Neutrophil (primary cell): Measurements from ENCODE around the gene GAS6.
"Not testable (repeated sequence)": the region's sequence is repeated elsewhere in the genome, so short reads cannot be mapped to it uniquely, and the experiment has no call there.

Experiments used
- H3K27ac ChIP-seq: fragments of 200-600 bp; sonication (generic); 2 replicates; pipeline ENCODE4 v1.5.1; 2016; ENCODE audit warnings: mild to moderate bottlenecking, moderate library complexity
- H3K27me3 ChIP-seq: fragments of 200-600 bp; sonication (generic); 2 replicates; pipeline ENCODE4 v1.6.0; 2016; ENCODE audit warnings: mild to moderate bottlenecking
- H3K36me3 ChIP-seq: fragments of 200-600 bp; sonication (generic); 2 replicates; pipeline ENCODE4 v1.5.1; 2017
- H3K4me1 ChIP-seq, 2 experiments: fragments of 200-600 bp in 1 of 2; sonication (generic) in 1 of 2; 1 replicate in 1 of 2; 2 replicates in 1 of 2; pipeline versions ENCODE4 v1.5.1 to v1.6.1; 2013 to 2016; ENCODE audit warnings: low read depth in 1 of 2, low read length in 1 of 2, mild to moderate bottlenecking in 1 of 2, moderate library complexity in 1 of 2; ENCODE audit not compliant: control insufficient read depth in 1 of 2, insufficient read depth in 1 of 2
- H3K4me3 ChIP-seq, 2 experiments: fragments of 200-600 bp in 1 of 2; sonication (generic) in 1 of 2; 1 replicate in 1 of 2; 2 replicates in 1 of 2; pipeline ENCODE4 v1.5.1; 2013 to 2016; ENCODE audit warnings: low read depth in 1 of 2, low read length in 1 of 2, mild to moderate bottlenecking in 1 of 2, moderate library complexity in 1 of 2
- H3K9me3 ChIP-seq: fragments of 200-600 bp; sonication (generic); 2 replicates; pipeline ENCODE4 v1.5.1; 2016
- CTCF ChIP-seq: fragments of 200-600 bp; sonication (generic); IDR thresholded peaks from 2 replicates; pipeline ENCODE4 v1.5.1; 2016; ENCODE audit warnings: antibody characterized with exemption

Gene GAS6

DNA sequence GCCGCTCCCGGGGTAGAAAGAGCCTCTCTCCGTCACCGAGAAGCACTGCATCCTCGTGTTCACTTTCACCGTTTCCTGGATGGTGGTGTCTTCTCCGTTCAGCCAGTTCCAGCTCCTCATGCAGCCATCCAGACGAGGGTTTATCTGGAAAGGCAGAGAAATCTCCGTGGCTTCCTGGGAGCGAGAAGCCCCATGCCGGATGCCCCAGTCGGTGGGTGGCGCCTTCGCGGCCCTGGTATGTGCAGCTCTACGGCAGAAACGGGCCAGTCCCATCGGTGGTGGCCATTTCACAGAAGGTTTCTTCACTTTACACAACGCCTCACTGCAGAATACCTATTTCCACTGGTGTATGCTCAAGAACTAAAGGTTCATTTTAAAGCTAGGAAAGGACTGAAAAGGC is 36.9 kb downstream of the GAS6 start:
- no peak overlapping the region for H3K27ac ChIP-seq
- H3K4me1 ChIP-seq, result no peaks in the 10 kb centered on the region
- no peaks in the 10 kb centered on the region for H3K27me3 ChIP-seq
- H3K9me3 ChIP-seq, result no peaks in the 10 kb centered on the region
- no peak for TF ChIP-seq CTCF
- H3K4me3 ChIP-seq, result no peak overlapping the region
- no peaks in the 10 kb centered on the region for H3K36me3 ChIP-seq

- not testable (repeated sequence) for H3K9me3 ChIP-seq, H3K27ac ChIP-seq, H3K36me3 ChIP-seq, H3K4me1 ChIP-seq, H3K27me3 ChIP-seq, H3K4me3 ChIP-seq
These were observed 37.4 kb downstream of the GAS6 start for GRCh38 chr13:113826446-113826845.

GRCh38 chr13:113825841-113826240 is 38.0 kb downstream of the GAS6 start:
- Histone ChIP-seq H3K27me3 (no peaks in the 10 kb centered on the region), H3K27ac (no peak overlapping the region), H3K9me3 (no peaks in the 10 kb centered on the region), H3K4me1 (no peaks in the 10 kb centered on the region), H3K4me3 (no peak overlapping the region), H3K36me3 (no peaks in the 10 kb centered on the region)
- TF ChIP-seq CTCF, result no peak

- no peak overlapping the region for H3K27ac ChIP-seq
- H3K27me3 ChIP-seq, result no peaks in the 10 kb centered on the region
- H3K4me1 ChIP-seq, result no peaks in the 10 kb centered on the region
- H3K36me3 ChIP-seq, result no peaks in the 10 kb centered on the region
- H3K9me3 ChIP-seq, result no peaks in the 10 kb centered on the region
- no peak overlapping the region for H3K4me3 ChIP-seq
- no peak for TF ChIP-seq CTCF
These were observed 40.1 kb downstream of the GAS6 start for GRCh38 chr13:113823771-113824170.

DNA sequence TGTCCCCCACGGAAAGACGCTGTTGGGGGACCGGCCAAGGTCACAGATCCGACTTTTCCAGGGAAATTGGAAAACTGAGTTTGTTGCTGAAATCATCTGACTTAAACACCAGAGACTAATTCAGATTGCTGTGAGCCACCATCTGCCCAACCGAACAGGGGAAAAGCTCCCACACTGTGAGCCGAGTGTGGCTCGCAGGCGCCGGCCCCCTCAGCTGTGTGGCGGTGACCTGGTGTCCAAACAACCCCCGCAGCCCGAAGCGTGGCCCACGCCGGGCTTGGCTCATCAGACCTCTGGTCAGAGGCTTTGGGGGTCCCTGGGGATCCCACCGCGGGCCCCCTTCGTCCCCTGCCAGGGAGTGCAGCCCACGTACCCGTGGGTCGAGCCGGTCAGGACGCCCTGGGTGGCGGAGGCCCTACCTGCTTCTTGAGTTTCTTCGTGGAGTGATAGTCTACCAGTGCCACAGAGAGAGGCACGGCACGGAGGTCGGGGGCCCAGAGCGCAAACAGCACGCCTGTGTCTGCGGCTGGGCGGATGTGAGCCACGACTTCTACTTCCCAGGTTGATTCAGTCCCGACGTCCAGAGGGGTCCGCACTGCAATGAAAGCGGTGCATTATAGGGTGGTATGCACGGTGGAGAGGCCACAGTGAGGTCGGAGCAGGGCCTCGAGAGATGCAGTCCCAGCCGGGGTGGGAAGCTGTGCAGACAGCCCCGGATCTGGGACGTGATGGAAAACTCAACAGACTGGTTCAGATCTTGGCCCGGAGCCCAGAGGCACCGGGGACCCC is 40.7 kb downstream of the GAS6 start:
- Histone ChIP-seq H3K4me1 (no peaks in the 10 kb centered on the region), H3K36me3 (no peaks in the 10 kb centered on the region), H3K4me3 (no peak overlapping the region), H3K9me3 (no peaks in the 10 kb centered on the region), H3K27ac (no peak overlapping the region), H3K27me3 (no peaks in the 10 kb centered on the region)
- TF ChIP-seq CTCF, result no peak

DNA sequence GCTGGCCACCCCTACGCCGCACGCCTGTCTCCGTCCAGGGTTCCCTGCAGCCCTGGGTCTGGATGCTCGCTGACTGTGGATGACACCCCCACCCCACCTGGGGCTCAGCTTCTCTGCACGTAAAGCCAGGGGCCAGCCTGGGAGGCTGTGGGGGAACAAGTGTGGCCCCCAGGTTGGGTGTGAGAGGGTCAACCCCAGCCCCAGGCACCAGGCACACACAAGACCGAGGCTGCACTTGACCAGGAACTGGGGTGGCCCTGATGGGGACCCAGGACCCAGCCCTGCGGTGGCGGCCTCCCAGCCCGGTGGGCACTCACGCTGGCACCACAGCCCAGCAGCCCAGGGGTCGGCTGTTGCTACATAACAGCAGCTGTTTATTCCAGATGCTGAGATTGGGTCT is 41.6 kb downstream of the GAS6 start:
- no peak overlapping the region for H3K4me3 ChIP-seq
- no peak for TF ChIP-seq CTCF
- H3K36me3 ChIP-seq, result no peaks in the 10 kb centered on the region
- no peaks in the 10 kb centered on the region for H3K4me1 ChIP-seq
- no peaks in the 10 kb centered on the region for H3K27me3 ChIP-seq
- H3K9me3 ChIP-seq, result no peaks in the 10 kb centered on the region
- H3K27ac ChIP-seq, result no peak overlapping the region
